RWPE2 (cell line): Measurements from ENCODE around the gene CA10.
A peak's percentile ranks its signal among the peaks of the same experiment; 100 is the strongest.

Source experiments
- ATAC-seq: fragments of 200-7000 bp; cut with Tn5 transposase; 3 replicates; pipeline ENCODE4 v1.9.1; 2021; ENCODE audit warnings: low read depth
- DNase-seq: peaks from one replicate; pipeline ENCODE4 v3.0.0-alpha.2; 2020; ENCODE audit warnings: low spot score
- H3K27ac ChIP-seq: fragments of 450-650 bp; 2 replicates; pipeline ENCODE4 v1.5.1; 2017; ENCODE audit warnings: mild to moderate bottlenecking; ENCODE audit not compliant: poor library complexity, severe bottlenecking
- H3K27me3 ChIP-seq: fragments of 250-450 bp; sonication (Bioruptor Pico); 2 replicates; pipeline ENCODE4 v1.5.1; 2021; ENCODE audit warnings: mild to moderate bottlenecking, moderate library complexity; ENCODE audit not compliant: insufficient read depth, poor library complexity, severe bottlenecking
- H3K36me3 ChIP-seq: fragments of 250-450 bp; sonication (Bioruptor Pico); 2 replicates; pipeline ENCODE4 v1.5.1; 2020; ENCODE audit warnings: low read depth, mild to moderate bottlenecking, moderate library complexity
- H3K4me1 ChIP-seq: fragments of 250-450 bp; sonication (Bioruptor Pico); 2 replicates; pipeline ENCODE4 v1.5.1; 2021; ENCODE audit warnings: mild to moderate bottlenecking, moderate library complexity; ENCODE audit not compliant: insufficient read depth, poor library complexity, severe bottlenecking
- H3K4me3 ChIP-seq: fragments of 250-450 bp; sonication (Bioruptor Pico); 2 replicates; pipeline ENCODE4 v1.5.1; 2021; ENCODE audit warnings: mild to moderate bottlenecking, moderate library complexity; ENCODE audit not compliant: severe bottlenecking
- H3K9me3 ChIP-seq: fragments of 250-450 bp; sonication (Bioruptor Pico); 2 replicates; pipeline ENCODE4 v1.5.1; 2021; ENCODE audit warnings: mild to moderate bottlenecking, moderate library complexity; ENCODE audit not compliant: severe bottlenecking
- TF ChIP-seq, protein P1 (sequence below): fragments of 450-650 bp; IDR thresholded peaks from one replicate; pipeline ENCODE4 v1.5.1; 2017; ENCODE audit warnings: mild to moderate bottlenecking, moderate library complexity; ENCODE audit not compliant: poor library complexity, severe bottlenecking

CA10 gene

GRCh38 chr17:51661403-51661802 lies 497.1 kb downstream of the CA10 start:
- H3K9me3 ChIP-seq, result no peaks in the 10 kb centered on the region
- H3K36me3 ChIP-seq, result no peaks in the 10 kb centered on the region
- no peak overlapping the region for H3K27ac ChIP-seq
- TF ChIP-seq, protein P1, sequence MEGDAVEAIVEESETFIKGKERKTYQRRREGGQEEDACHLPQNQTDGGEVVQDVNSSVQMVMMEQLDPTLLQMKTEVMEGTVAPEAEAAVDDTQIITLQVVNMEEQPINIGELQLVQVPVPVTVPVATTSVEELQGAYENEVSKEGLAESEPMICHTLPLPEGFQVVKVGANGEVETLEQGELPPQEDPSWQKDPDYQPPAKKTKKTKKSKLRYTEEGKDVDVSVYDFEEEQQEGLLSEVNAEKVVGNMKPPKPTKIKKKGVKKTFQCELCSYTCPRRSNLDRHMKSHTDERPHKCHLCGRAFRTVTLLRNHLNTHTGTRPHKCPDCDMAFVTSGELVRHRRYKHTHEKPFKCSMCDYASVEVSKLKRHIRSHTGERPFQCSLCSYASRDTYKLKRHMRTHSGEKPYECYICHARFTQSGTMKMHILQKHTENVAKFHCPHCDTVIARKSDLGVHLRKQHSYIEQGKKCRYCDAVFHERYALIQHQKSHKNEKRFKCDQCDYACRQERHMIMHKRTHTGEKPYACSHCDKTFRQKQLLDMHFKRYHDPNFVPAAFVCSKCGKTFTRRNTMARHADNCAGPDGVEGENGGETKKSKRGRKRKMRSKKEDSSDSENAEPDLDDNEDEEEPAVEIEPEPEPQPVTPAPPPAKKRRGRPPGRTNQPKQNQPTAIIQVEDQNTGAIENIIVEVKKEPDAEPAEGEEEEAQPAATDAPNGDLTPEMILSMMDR, result no peak
- H3K4me3 ChIP-seq, result no peak overlapping the region
- no peaks in the 10 kb centered on the region for H3K4me1 ChIP-seq
- DNase-seq (no peak), ATAC-seq (no peak)
- H3K27me3 ChIP-seq, result peaks cover 9% of the 10 kb centered on the region

GRCh38 chr17:51660266-51660665 lies 498.2 kb downstream of the CA10 start:
- no peak for ATAC-seq
- no peak overlapping the region for H3K27ac ChIP-seq
- TF ChIP-seq, protein P1, result no peak
- peaks cover 9% of the 10 kb centered on the region for H3K27me3 ChIP-seq
- H3K4me1 ChIP-seq, result no peaks in the 10 kb centered on the region
- no peak overlapping the region for H3K4me3 ChIP-seq
- no peaks in the 10 kb centered on the region for H3K9me3 ChIP-seq
- H3K36me3 ChIP-seq, result no peaks in the 10 kb centered on the region
- no peak for DNase-seq

DNA sequence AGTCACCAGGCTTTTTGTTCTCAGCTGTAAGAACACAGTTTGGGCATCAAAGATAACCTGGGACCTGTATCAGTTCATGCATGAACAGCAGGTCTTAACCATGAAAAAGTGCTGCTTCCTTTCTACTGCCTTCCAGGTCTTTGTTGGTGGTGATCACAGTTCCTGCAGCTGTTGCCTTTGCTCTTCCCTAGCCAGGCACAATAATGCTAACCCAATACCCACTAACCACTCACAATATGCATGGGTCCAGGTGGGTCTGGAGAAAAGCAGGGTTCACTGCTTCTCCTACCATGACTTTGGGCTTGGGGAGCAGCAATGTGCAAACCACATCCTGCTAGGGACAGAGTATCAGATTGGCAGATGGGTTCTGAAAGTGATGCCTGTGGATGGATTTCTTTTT lies 501.3 kb downstream of the CA10 start:
- Histone ChIP-seq H3K27me3 (peaks cover 4% of the 10 kb centered on the region), H3K9me3 (no peaks in the 10 kb centered on the region), H3K4me1 (no peaks in the 10 kb centered on the region), H3K36me3 (no peaks in the 10 kb centered on the region), H3K27ac (no peak overlapping the region), H3K4me3 (no peak overlapping the region)
- ATAC-seq, result no peak
- DNase-seq, result no peak
- TF ChIP-seq, protein P1, result no peak

GRCh38 chr17:51653878-51654277 lies 504.6 kb downstream of the CA10 start:
- DNase-seq (no peak), ATAC-seq (peak; percentile 53; the same call in 1 of the 3 replicates)
- H3K9me3 ChIP-seq, result no peaks in the 10 kb centered on the region
- H3K4me3 ChIP-seq, result no peak overlapping the region
- no peaks in the 10 kb centered on the region for H3K27me3 ChIP-seq
- no peaks in the 10 kb centered on the region for H3K4me1 ChIP-seq
- H3K27ac ChIP-seq, result no peak overlapping the region
- no peaks in the 10 kb centered on the region for H3K36me3 ChIP-seq
- TF ChIP-seq, protein P1, result no peak

DNA sequence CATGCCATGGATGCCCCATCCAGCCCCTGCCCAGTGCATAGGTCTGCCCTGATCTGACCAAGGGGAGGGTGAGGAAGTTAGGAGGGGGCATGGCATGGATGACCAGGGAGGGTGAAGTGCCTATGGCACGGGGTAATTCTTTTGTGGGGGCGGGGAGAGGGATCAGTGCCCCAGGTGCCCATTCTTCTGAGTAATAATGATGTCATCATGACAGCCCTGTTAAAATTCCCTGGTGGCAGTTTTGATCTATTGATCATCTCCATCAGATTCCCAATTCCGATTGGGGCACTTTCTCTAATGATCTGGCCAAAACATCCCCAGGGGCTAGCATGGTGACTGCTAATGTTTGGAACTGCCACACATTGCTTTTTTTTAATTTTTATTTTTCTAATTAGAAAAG lies 506.0 kb downstream of the CA10 start:
- H3K4me3 ChIP-seq, result no peak overlapping the region
- no peak overlapping the region for H3K27ac ChIP-seq
- TF ChIP-seq, protein P1, result no peak
- DNase-seq (no peak), ATAC-seq (no peak)
- no peaks in the 10 kb centered on the region for H3K36me3 ChIP-seq
- H3K4me1 ChIP-seq, result no peaks in the 10 kb centered on the region
- H3K27me3 ChIP-seq, result no peaks in the 10 kb centered on the region
- no peaks in the 10 kb centered on the region for H3K9me3 ChIP-seq
